SK-N-SH treated with all-trans-retinoic acid at 6 μM for 48 hours (cell line): ENCODE data around the gene NLGN2.

Experiments
- ESRRG ChIP-seq: fragments of 250-450 bp; sonication (Bioruptor Pico); IDR thresholded peaks from 2 replicates; pipeline ENCODE4 v1.6.1; 2021; ENCODE audit warnings: mild to moderate bottlenecking
- SNAI2 ChIP-seq: fragments of 250-450 bp; sonication (Bioruptor Pico); IDR thresholded peaks from 2 replicates; pipeline ENCODE4 v1.5.0; 2020; ENCODE audit warnings: mild to moderate bottlenecking, moderate library complexity

DNA sequence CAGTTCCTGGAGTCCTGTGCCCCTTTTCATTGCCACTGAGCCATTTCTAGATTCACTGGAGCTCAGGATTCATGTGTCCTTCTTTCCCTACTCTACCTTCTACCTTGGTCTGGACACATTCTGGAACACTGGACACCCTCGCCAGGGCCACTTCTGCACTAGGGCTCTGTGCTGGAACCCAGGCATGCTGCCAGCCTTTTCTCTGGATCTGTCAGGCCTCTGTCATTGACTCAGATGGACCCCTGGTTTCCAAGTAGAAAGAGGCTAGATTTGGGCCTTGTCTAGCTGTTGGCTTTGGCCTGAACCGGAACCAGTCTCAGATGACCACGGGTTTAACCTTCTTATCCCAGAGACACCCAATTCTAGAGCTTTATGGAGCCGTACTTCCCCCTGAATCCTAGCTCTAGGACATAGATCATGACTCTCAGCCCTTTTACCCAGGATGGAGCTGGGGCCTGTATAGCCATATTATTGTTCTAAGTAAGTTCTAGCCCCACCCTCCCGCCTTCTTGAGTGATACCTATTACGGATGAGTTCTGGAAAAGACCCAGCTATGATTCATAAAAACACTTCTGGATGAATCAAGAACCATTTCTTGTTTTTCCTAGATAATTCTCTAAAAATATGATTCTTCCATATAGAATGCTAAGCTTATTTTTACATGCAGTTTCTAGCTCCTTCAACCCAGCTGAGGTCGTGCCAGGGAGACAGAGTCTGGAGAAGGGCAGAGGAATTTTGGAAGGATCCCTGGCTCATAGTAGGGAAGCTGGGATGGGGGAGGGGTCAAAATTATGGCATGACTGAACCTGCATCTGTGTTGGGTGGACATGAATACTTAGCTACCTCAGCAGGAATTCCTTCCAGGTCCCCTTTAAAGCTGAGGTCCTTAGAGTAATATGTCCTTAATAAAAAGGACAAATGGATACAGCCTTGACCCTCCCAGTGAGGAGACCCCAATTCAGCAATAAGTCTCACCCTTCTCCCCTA, 36.1 kb downstream of the NLGN2 start:
- TF ChIP-seq SNAI2 (CRISPR knock-in tag) (no peak), ESRRG (CRISPR knock-in tag) (no peak)
